Myocyte (in vitro differentiated cells): Measurements from ENCODE around the gene ZXDC. TPM values are rescaled to one million over a fixed set of nuclear protein-coding genes. Genes with fewer than 3 reads are reported as not detected.

Experiments
- DNase-seq: peaks from one replicate; pipeline ENCODE4 v3.0.0-alpha.2; 2012; ENCODE audit warnings: low read depth
- total RNA-seq: library from RNA; depleted of rRNA; stranded (reverse); fragments of >200 nt; gene quantifications from 2 replicates; pipeline ENCODE4 v1.2.3, GENCODE V29; 2014

Gene ZXDC
- total RNA-seq, 1 donor from 2014 or later, result 45.9 TPM

GRCh38 chr3:126490619-126491018 is 14.9 kb upstream of the ZXDC start:
- no peak for DNase-seq

DNA sequence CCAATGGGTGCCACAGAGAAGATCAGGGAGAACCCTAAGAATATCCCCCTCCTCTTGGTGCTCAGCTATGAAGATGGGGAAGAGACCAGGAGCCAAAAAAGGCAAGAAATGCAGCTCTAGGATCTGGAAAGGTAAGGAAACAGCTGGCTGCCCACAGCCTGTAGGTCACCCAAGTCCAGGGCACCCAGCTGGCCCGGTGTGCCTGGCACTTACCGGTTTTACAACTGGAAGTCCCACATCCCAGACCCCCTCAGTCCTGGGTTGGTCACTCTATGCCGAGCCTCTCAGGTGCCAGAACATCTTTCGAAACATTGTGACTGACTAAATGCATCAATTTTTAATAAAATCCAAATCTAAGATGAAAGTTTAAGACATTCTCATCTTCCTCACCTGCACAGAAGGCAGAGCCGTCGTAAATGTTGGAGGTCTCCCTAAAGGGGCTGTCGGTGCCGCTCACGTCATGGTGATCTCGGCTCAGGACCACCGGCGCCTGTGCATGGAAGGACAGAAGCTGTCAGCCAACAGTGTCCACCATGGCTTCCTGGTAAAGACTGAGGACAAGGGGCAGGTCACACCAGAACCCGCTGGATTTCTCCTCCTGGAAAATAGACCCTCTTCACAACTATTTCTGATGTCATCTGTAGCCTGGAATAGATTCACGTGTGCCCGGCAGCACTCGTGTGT is 13.3 kb upstream of the ZXDC start:
- DNase-seq, result no peak

DNA sequence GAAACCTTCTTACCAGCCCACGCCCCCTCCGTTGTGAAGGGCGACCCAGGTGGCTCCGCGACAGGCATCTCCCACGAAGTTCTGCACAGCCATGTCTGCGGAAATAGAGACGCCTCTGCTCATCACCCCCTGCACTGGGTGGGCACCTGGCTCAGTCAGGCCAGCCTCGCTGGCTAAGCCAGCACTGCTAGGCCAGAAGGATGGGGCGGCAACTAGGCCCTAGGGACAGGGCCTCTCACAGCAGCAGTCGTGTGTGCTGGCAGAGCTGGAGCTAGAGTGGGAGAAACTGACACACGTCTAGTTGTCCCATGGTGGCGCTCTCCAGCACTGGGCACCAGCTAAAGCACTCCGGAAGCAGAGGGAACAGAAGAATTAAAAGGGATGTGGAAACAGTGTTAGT is 12.5 kb upstream of the ZXDC start:
- no peak for DNase-seq

DNA sequence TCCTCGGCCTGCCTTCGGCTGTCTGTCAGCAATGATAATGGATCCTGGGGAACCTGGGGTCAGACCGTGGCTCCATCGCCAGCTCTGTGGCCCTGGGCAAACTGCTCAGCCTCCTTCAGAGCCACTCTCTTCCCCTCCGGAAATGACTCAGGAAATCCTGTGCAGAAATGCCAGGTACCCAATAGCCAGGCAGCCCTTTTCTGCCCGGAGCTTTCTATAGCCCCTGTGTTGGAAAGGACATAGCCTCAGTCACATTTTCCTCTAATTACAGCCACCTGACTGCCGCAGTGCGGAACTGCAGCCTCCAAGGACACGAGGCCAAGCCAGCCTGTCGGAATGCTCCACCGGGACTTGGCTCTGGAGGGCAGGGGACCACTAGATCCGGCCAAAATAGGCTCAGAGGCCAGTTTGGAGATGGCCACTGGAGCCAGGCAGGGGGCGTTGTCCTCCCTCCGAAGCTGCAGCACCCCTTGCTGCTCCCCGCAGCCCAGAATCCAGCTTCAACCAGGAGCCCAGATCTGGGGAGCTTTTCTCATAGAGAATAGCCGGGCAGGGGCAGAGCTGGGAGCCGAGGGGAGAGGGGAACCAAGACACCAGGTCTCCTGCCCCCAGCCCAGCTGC is 11.6 kb upstream of the ZXDC start:
- DNase-seq, result no peak

- DNase-seq, result peak; percentile 65
These were observed 10.7 kb upstream of the ZXDC start for GRCh38 chr3:126486360-126486847.

GRCh38 chr3:126485956-126486355 is 10.3 kb upstream of the ZXDC start:
- DNase-seq, result no peak

DNA sequence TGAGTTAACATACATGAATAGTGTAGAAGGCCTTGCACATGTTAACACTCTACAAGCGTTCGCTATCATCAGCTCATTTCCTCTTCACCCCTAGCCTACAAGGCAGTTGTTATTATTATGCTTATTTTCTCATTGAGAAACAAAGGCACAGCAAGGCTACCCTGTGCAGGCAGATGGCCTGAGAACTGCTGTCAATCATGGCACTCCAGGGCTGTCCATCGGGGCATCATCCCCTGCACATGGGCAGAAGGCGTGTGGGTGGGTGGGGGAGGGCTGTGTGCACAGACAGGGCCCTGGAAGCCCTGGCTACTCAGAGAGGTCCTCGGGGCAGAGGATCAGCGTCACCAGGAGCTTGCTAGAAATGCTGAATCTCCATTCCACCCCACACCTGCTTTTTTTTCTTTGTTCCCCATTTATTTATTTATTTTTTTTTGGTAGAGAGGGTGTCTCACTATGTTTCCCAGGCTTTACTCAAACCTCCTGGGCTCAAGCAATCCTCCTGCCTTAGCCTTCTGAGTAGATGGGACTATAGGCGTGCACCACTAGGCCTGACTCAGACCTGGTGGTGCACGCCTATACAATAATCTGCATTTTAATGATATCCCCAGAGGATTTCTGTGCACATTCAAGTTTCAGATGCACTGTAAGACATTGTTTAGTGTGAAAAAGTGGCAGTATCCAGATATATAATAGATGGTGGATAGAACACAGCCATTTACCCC is 9.6 kb upstream of the ZXDC start:
- no peak for DNase-seq

DNA sequence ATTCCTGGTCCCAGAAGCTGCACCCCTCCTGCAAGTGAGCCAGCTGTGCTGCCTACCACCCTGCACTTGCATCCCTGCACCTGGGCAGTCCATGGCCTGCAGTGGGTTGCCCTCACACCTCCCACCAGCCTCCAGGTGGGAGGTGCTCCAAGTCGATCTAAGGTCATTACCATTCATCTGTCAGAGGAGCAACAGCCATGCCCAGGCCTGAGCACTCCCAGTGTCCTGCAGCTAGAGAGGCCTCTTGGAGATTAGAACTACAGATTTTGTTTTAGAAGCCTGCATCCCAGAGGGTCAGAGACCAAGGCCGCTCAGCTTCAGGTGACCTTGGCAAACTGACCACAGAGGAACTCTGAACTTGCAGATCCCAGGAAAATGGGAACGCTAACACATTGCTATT is 9.0 kb upstream of the ZXDC start:
- no peak for DNase-seq

DNA sequence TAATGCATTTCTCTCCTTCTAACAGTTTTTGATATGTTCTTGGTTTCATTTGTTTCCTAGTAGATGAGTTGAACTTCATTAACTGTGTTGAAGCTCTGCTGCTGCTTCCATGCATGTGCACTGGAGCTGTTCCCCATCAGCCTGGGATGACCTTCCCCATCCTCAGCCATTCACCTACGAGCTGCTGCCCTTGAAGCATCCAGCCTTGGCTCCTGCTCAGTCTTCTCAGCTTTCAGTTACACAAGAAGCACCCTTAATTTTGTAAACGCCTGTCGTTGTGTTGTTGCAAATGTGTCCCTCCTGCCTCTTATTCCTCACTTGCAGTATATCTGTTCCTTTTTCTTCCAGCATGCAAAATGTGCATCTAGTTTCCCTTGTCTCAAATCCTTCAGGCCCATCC is 8.5 kb upstream of the ZXDC start:
- no peak for DNase-seq

- no peak for DNase-seq
These were observed 7.7 kb upstream of the ZXDC start for GRCh38 chr3:126483321-126483761.

DNA sequence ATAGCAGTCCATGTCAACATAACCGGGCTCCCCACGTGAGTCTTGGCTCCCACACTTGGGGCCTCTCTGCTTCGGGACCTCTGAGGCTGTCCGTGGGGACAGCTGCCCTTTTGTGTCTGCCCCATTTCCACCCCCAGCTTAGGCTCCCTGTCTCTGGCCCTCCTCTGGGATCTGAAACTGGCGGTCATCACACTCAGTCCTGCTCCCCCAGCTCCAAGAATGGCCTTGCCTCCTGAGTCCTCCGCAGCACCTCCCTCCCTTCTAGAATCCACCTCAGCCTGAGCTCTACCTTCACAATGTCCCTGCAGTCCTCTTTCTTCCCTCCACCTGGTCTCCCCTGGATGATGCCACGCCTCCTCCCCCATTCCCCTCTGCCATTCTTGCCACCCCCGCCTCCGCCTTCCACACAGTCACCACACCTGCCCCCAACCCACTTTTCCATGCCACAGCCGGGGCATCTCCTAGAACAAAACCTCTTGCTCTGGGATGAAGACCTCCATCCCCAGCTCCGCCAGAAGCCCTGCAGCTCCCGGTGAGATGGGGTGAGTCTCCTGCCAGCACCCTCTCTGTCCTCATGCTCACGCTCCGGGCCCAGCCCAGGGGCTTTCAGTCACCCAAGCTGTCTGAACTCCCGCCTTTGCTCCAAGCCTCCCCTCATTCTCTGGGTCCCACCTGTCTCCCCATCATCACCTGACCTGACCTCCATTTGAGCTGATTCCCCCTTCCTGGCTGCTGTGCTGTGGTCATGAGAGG is 7.0 kb upstream of the ZXDC start:
- DNase-seq, result no peak

GRCh38 chr3:126481808-126482502 is 6.3 kb upstream of the ZXDC start:
- peak; percentile 83 for DNase-seq

GRCh38 chr3:126480861-126481260 is 5.2 kb upstream of the ZXDC start:
- no peak for DNase-seq

DNA sequence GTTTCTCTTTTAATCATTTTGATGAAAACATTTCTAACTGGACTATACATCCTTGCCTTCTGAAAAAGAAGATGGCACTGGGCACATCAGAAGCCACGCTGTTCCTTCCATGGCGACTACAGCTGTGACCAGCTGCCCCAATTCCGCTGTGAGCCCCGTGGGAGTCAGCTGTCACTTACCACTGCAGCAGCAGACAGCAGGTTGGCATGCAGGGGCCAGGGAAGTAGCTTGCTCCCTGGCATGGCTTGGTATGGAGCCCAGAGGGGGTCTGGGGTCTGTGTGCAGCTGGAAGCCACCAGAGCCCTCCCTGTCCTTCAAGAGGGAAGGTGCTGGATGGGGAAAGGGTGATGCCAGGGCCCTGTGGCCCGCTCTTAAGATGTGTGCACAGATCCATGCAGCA is 4.5 kb upstream of the ZXDC start:
- DNase-seq, result no peak

DNA sequence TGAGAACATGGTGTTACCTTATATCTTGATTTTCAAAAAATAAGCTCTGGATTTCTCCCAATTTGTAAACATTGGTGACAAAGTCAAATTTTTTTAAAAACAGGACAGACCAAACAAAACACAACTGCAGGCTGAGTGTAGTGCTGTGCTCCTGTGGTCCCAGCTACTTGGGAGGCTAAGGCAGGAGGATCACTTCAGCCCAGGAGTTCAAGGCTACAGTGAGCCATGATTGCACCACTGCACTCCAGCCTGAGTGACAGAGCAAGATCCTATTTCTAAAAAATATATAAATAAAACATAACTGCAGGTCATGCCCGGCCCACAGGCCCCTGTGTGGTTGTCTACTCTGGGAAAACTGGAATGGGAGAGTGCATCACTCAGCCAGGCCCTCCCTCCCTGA is 4.0 kb upstream of the ZXDC start:
- DNase-seq, result no peak

DNA sequence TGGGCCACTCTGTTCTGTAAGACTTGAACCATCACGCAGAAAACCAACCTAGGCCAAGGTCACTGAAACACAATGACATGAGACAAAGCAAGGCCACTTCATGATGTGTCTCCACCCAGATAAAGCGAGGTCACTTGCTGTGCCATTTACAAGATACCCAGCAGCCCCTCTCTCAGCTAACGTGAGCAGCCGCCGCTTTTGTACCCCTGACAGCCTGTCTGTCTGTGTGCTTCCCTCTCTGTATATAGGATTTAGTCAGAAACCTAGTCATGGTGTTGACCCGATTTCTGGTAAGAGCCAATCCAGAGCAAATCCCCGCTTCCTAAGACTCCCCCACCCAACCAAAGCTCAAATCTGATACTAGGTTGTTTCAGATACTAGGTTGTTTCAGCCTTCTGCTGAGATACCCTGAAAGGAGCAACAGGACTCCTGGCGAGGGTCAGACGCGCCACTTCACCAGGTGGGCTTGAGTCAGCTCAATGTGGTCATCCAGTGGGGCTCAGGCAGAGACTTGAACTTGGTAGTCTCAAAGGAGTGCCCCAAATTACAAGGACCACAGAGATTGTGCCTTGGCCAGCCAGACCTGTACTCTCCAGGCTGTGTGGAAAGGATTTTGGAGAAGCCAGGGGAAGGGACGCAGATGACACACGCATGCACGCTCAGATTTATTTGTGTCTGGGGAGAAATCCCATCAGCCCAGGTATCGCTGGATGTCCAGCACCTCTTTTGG is 3.1 kb upstream of the ZXDC start:
- no peak for DNase-seq

GRCh38 chr3:126477061-126477380 is 1.3 kb upstream of the ZXDC start:
- no peak for DNase-seq

GRCh38 chr3:126476166-126477060 is 722 bp upstream of the ZXDC start:
- DNase-seq, result no peak
